ENCODE measurements around the gene ZC3H11A. TPM values are rescaled to one million over a fixed set of nuclear protein-coding genes. Genes with fewer than 3 reads are reported as not detected.

ZC3H11A gene
- total RNA-seq, 1 experiment from 2014 or later, result 82.6 TPM

GRCh38 chr1:203778789-203779188 lies 16.6 kb upstream of the ZC3H11A start:
- no TSS peak for BruUV-seq (replicated peaks)
- RAD21 ChIA-PET (ENCODE audit: low non-redundant PET in 1 of 2, low total read pairs in 2 of 2, uncharacterized antibody in 2 of 2, unreplicated experiment in 2 of 2), result interaction anchor here in 1 of 2 experiments (0.6 kb wide), 1 partner anchor 44 kb away, joined by 6 read pairs; no protein-coding TSS in a partner anchor
- intact Hi-C loops (cut with micrococcal nuclease), result no loop called here

More at GRCh38 chr1:203778789-203779188, 16.6 kb upstream of the ZC3H11A start:
- Histone ChIP-seq H3K27me3 (ENCODE audit: insufficient read depth, low read length) (no peaks in the 10 kb centered on the region), H3K4me3 (replicated peaks in 1 of 2; ENCODE audit: low read depth in 1 of 2, low read length in 2 of 2) (no peak overlapping the region), H3K79me2 (ENCODE audit: insufficient read depth, low read length) (no peaks in the 10 kb centered on the region), H3K9me3 (ENCODE audit: control insufficient read depth in 1 of 2, insufficient read depth in 1 of 2, low read depth in 1 of 2, low read length in 2 of 2) (no peaks in the 10 kb centered on the region), H3K36me3 (ENCODE audit: control insufficient read depth in 1 of 2, insufficient read depth in 2 of 2, low read length in 2 of 2) (no peaks in the 10 kb centered on the region), H3K27ac (ENCODE audit: low read depth, low read length) (no peak overlapping the region), H3K4me2 (ENCODE audit: low read length) (no peak overlapping the region), H2AFZ (ENCODE audit: low read depth, low read length, poor library complexity, severe bottlenecking) (no peak overlapping the region), H3K9me2 (ENCODE audit: insufficient read depth) (no peaks in the 10 kb centered on the region), H3K4me1 (ENCODE audit: control insufficient read depth in 1 of 2, insufficient read depth in 2 of 2, low read length in 2 of 2) (no peaks in the 10 kb centered on the region), H4K20me1 (ENCODE audit: insufficient read depth) (no peaks in the 10 kb centered on the region; the same call in 1 of the 2 replicates), H3K9ac (ENCODE audit: low read length) (no peak overlapping the region)
- ChIA-PET CTCF (no interaction called here), POLR2A (no interaction called here)
- ATAC-seq, result no peak
- DNase-seq (ENCODE audit: low read depth, low spot score), result no peak
- TF ChIP-seq MAX (IDR thresholded peaks at IDR 0.05) (no peak), REST (IDR thresholded peaks at IDR 0.05; ENCODE audit: low read depth) (no peak), SP1 (IDR thresholded peaks at IDR 0.05; ENCODE audit: low read depth) (no peak), SRF (IDR thresholded peaks at IDR 0.05; ENCODE audit: low read depth) (no peak), SIN3A (IDR thresholded peaks at IDR 0.05; ENCODE audit: low read depth) (no peak), POLR2AphosphoS5 (IDR thresholded peaks at IDR 0.05; ENCODE audit: low read depth, low read length) (no peak), RAD21 (IDR thresholded peaks at IDR 0.05; ENCODE audit: low read depth) (no peak), JUND (IDR thresholded peaks at IDR 0.05) (no peak), EZH2 (IDR thresholded peaks at IDR 0.05) (no peak)
